Inflammatory macrophage treated with lipopolysaccharide for 4 hours (primary cell): ENCODE measurements around the gene LGALS4.
"Not testable (repeated sequence)": the region's sequence is repeated elsewhere in the genome, so short reads cannot be mapped to it uniquely, and the experiment has no call there.

Experiments
- DNase-seq: peaks from one replicate; pipeline ENCODE4 v3.0.0-alpha.2; 2020

The LGALS4 gene

DNA sequence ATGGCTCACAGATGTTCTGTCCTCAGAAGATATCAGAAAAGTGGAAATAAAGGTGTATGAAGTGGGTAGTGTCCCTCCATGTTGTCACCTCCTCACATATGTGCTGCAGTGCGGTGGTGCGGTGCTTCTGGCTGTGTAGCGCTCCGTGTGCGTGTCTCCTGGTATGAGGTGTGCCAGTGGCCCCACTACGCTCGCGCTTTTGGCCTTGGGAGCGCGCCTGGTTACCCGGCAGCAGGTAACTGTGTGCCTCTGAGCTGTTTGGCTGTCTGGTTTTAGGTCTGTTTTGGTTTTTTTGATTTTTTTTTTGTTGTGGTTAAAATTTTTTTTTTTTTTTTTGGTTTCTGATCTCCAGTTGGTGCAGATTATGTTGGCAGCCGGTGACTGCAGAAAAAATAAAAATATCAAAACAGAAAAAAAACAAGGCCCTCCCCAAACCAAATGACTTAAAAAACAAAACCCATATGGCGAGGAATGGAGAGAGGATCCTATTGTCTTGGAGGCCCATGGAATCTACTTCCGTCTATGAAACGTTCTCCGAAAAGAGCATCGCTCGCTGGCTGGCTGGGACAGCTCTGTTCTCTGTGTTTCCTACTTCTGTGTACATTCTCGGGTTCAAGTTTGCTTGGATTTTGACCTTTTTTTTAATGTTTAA, 29.2 kb upstream of the LGALS4 start:
- DNase-seq: no peak

DNA sequence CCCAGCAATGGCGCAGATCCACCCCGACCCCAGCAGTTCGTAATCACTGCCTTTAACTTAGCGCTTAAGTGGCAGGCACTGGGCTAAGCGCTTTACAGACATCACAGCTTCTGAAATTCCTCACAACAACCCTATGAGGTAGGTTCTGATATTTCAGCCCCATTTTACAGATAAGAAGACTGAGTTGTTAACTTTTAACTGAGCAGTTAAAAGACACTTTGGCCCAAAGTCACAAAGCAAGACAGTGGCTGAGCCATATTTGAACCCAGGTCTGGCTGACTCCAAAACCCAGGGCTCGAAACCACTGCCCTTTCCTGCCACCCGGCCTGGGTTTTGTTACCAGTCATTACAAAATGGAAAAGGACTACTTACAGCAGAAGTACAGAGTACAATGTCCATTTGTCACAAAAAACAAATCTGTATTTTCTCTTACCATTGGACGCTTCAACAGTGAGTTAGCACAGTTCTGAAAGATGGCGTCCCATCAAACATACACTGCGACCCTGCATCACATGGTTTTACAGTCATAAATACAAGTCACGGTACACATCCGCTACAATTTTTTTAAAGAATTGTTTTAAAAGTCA, 28.5 kb upstream of the LGALS4 start:
- DNase-seq: no peak

DNA sequence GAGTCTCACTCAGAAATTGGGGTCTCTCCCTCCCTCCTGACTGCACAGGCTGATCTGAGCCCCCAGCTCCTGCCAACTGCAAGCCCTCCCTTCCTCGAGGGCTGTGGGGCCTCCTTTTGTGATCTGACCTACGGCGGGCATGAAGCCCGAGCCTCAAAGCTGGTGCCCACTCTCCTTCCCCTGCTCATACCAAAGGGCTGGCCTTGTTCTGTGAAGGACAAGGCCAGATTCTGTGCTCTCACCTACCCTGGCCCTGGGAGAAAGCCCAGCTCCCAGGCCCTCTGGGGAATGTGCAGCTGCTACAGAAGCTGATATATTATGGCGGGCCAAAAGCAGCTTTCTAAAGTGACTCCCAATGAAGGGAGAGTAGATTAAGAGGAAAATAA, 27.8 kb upstream of the LGALS4 start:
- DNase-seq: no peak

DNA sequence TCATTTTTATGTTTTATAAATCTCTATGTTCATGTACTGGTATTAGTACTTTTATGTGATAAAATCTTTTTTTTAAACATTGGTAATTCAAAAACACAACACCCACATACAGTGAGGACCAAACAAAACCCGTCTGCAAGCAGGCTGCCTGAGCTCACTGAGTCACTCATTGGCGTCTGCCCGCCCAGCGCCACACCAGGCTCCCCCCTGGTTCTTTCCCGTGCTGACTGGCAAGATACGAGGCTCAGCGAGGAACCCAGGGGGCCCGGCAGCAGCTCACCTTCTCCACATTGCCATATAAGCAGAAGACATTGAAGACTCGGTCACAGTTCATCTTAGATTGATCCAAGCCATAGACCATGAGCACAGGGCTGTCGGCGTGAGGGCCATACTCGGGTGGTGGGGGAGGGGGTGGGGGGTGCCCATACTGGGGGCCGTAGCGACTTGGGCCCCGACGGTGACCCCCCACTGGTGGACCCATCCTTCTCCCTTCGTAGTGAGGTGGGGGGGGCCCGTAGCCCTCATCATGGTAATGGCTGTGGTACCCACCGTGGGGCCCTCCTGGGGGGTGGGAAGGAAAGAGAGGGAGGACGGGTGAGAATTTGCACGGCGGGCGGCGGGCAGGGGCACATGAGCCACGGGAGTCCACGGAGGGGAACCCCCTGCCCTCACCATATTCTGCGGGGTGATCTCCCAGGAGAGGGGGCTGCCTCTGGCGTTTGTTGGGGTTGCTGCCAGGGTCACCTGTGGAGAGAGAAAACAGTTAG, 27.3 kb upstream of the LGALS4 start:
- no peak for DNase-seq

DNA sequence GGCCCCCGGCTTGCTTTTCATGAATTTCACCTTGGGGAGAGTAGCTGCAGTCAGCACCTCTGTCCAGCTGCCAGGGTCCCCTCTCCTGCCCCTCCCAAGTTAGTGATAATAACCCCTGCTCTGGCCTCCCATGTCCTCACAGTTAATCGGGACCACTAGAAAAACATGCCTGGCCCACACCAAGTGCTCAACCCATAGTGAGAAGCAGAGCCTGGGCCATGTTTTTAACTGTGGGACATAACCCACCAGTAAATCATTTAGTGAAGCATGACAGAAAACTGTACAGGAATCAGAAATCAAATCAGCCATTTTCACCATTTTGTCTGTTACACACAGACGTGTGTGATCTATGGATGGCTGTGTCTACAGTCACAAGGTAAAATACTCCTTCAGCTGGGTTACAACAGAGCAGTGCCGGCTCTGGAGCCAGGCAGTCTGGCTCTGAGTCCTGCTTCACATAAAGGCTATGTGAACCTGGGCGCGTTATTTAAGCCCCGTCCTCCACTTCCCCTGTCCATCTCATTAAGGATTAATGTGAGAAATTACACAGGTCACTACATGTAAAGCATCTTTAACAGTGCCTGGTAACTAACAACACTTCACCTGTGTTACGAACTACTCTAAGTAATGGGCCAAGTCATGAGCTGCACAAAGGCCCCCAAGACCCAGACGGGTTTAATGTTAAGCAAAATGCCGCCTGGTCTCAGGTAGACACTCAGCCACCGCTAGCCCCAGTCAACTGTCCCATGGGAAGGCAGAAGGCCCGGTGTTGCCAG, 26.4 kb upstream of the LGALS4 start:
- DNase-seq: no peak

DNA sequence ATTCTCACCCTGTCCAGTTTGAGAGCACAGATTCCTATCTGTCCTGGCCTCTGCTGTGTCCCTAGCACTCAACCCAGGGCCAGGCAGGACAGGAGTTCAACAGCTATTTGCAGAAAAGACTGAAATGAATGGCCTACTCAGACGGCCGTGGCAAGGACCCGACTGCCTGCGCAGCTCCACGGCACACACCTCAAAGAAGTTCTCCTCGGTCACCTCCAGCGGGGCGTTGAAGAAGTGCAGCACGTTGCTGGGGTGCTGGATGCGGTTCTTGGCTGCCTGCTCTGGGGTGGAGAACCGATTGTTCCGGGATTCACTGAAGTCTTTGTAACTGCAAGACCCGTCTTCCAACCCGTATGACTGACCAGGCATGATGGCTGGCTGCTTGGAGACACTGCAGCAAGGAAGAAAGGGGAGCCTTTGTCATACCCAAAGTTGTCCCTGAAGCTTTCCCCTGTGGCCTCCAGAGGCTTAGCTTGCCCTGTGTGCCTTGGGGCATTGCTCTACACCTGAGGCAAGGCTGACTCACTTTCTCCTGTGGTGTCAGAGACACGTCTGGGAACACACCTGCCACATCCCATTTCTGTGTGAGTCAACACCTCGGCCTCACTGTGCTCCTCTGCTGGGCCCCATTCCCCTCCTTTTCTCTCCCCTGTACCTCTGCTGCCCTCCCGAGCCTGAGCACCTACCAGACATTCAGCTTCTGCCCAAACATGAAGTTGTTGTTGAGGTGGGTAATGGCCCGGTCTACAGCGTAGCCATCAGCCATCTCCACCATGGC, 25.7 kb upstream of the LGALS4 start:
- no peak for DNase-seq

DNA sequence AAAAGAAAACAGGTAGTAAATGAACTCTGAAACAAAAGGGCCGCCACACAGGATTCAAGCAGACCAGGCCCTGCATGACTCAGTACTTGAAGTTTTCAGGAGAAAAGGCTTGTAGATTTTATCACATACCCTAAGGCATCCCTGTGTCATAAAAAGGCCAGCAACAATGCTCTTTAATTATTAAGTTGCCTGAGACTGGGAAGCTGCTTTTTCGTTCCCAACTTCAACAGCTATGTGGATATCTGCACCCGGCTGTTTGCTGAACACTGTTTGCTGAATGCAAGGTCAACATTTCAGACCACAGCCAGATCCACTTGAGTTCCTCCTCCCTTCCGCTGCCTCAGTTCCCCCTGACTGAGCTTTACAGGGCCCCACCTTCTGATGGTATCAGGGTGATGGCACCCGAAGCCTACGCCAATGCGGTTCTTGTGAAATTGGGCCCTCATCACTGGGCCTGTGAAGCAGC, 24.9 kb upstream of the LGALS4 start:
- DNase-seq: no peak

DNA sequence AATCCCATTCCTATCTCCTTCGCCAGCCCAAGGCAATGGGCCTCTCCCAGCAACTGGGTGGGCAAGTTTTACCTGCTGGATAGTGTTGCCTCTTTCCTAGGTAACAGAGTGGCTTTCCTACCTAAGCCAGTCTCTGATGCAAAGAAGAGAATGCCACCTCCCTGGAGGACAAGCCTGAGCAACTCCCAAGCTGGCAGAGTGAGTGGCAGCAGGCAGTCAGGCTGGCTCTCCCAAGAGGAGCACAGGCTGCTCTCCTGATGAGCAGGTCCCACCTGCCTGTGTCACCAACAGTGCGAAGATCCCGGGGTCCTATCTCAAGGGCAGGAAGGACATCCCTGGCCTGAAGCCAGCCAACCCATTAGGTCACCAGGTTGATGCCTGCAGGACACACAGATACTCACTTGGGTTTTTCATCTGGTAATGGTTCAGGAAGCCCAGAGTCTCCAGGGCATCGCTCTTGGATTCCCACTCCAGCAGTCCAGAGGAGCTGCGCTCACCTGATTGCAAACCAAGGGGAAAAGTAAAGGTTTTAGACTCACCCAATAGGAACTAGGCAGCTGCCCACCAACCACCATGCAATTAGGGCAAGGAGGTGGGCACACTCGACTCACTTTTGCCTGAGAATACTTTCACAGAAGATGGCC, 24.4 kb upstream of the LGALS4 start:
- no peak for DNase-seq

DNA sequence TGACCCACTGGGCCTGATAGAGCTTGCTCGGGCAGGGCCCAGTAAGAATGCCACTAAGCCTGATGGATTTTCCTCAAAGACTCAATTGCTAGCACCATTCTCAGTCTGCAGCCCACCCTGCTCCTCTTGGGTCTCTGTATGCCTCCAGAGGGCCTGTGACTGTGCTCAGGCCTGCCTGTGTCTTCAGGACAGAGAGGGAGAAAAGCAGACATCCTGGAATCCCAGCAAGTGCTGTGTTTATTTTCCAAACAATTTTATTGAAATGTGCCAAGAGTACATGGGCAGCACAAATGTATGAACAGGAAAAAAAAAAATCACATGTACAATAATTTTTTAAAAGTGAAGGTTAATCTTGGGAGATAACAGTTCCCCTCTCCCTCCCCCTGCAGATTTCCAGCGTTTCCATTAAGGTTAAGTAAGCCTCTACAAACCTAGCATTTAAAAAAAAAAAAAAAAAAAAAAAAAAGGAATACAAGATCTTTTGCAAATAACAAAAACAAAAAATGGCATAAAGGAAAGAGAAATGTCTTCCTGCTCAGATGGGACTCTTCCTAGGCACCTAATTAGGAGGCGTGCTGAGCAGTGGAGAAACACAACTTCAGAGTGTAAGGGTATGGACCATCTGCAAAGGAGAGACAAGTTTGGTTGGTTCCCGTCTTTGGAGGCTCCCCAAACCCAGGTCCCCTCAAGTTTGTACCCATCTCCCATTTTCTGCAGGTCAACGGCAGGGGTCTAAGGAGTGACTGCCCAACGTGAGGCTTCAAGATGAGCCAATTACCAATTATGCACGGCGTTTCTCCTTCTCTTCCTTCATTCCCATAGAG, 23.6 kb upstream of the LGALS4 start:
- no peak for DNase-seq

DNA sequence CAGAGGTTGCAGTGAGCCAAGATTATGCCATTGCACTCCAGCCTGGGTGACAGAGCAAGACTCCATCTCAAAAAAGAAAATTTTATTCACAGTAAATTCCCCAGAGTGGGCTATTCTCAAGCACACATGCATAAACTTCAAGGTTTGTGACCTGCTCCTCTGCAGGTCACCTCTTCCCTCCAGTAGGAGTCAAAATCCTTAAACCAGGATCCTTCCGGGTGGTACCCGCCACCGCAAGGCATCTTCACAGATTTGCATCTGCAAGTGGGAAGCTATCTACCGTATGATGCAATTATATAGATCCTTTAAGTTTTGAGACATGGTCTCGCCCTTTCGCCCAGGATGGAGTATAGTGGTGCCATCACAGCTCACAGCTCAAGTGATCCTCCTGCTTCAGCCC, 21.8 kb upstream of the LGALS4 start:
- no peak for DNase-seq

DNA sequence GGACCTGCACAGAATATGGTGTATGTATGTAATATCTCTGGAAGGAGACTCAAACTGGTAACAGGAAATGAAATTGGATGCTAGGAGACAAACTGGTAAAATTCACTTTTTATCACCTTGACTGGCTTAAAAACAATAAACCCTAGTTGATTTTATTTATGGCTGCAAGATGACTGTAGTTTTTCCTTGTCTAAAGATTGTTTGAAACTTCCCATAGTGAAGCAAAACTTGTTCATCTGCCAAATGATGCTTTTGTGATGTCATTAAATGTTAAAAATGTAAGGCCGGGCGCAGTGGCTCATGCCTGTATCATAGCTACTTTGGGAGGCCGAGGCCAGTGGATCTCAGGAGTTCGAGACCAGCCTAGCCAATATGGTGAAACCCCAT, 21.4 kb upstream of the LGALS4 start:
- no peak for DNase-seq

DNA sequence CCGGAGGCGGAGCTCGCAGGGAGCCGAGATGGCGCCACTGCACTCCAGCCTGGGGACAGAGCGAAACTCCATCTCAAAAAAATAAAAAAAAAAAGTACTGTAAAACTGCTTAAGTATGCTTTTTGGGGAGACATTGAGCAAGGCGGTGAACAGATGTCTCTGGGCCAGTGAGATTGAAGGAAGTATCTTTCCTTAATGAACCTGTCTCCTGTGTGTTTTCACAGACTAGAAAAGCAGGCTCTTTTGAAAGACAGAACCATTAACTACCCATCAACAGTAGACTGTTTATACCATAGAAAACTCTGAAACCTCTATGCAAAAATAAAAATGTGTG, 20.3 kb upstream of the LGALS4 start:
- peak; percentile 9 for DNase-seq

DNA sequence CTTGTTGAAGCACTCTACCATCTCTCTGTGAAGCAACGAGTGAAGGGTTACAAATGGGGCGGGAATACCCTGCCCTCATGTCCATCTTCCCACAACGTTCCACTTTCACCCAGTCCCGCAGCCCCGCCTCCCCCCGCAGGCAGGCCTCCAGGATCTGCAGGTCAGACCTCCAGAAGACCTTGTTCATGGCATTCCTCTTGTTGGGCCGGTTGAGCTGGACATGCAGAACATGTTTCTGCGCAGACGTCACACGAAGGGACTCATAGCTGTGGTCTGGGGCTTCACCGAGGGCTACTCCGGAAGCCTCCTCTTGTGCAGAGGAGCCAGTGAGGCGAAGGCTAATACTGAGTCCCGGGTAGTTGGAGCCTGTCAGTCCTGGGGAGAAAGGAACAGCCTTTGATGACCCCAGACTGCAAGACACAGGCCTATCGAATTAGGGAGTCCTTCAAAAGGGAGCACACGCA, 18.4 kb upstream of the LGALS4 start:
- DNase-seq: peak; percentile 55

DNA sequence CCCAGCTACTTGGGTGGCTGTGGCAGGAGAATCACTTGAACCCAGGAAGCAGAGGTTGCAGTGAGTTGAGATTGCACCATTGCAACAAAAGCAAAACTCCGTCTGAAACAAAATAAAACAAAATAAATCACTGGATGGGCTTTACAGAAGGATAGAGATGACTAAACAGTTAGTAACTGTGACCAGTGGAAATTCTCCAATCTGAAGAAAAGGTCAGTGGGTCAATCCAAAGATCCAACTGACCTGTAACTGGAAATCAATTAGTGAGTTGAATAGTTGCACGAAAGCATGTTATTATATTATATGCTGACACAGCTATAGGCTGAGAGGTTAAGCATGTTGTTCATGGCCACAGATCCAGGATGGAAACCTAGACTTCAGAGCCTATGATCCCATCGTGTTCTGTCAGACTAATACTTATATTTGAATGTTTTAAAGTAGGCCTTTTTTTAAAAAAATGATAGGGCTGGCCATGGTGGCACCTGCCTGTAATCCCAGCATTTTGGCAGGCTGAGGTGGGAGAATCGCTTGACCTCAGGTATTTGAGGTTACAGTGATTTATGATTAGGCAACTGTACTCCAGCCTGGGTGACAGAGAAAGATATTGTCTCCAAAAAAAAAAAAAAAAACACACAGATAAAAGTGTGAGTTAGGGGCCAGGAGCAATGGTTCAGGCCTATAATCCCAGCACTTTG, 17.4 kb upstream of the LGALS4 start:
- peak; percentile 11 for DNase-seq

DNA sequence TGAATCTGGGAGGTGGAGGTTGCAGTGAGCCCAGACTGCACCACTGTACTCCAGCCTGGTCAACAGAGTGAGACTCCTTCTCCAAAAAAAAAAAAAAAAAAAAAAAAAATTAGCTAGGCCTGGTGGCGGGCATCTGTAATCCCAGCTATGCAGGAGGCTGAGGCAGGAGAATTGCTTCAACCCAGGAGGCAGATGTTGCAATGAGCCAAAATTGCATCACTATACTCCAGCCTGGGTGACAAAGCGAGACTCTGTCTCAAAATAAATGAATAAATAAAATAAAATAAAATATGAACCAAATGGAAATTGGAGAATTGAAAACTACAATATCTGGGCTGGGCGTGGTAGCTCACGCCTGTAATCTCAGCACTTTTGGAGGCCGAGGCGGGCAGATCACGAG, 16.5 kb upstream of the LGALS4 start:
- DNase-seq: peak; percentile 73

DNA sequence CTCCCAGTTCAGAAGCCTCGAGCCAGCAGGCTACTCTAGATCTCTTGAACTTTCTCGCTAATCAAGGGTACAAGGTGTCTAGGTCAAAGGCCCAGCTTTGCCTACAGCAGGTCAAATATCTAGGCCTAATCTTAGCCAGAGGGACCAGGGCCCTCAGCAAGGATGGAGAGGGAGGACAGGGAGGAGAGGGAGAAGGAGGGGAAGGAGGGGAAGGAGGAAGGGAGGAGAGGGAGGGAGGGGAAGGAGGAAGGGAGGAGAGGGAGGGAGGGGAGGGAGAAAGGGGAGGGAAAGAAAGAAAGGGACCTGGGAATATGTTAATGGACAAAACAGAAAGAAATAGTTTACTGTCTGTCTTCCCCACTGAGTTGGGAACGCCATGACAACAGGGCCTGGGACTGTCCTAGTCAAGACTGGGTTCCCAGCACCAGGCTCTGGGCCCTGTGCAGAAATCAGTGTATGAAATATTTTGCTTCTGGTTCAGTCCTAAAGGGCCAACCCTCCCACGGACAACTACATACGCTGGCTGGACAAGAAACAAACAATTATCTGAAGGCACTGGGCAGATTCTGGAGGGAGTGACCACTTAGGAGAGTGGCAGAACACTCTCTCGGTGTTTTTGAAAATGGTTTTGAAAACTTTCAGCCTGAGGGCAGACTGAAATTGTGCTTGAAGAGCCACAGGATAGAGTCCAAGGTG, 14.3 kb upstream of the LGALS4 start:
- DNase-seq: no peak

DNA sequence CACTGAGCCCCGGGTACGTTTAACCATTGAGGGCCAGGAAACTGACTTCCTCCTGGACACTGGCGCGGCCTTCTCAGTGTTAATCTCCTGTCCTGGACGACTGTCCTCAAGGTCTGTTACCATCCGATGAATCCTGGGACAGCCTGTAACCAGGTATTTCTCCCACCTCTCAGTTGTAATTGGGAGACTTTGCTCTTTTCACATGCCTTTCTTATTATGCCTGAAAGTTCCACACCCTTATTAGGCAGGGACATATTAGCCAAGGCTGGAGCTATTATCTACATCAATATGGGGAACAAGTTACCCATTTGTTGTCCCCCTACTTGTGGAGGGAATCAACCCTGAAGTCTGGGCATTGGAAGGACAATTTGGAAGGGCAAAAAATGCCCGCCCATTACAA, 13.2 kb upstream of the LGALS4 start:
- DNase-seq: not testable (repeated sequence)

DNA sequence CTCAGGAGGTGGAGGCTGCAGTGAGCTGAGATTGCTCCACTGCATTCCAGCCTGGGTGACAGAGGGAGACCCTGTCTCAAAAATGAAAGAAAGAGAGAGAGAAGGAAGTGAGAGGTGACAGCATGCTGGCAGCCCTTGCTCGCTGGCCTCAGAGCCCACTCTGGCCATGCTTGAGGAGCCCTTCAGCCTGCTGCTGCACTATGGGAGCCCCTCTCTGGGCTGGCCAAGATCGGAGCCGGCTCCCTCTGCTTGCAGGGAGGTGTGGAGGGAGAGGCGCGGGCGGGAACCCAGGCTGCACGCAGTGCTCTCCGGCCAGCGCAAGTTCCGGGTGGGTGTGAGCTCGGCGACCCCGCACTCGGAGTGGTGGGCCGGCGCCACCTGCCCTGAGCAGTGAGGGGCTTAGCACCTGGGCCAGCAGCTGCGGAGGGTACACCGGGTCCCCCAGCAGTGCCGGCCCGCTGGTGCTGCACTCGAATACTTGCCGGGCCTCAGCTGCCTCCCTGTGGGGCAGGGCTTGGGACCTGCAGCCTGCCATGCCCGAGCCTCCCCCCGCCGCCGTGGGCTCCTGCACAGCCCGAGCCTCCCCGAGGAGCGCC, 8.6 kb upstream of the LGALS4 start:
- DNase-seq: not testable (repeated sequence)

DNA sequence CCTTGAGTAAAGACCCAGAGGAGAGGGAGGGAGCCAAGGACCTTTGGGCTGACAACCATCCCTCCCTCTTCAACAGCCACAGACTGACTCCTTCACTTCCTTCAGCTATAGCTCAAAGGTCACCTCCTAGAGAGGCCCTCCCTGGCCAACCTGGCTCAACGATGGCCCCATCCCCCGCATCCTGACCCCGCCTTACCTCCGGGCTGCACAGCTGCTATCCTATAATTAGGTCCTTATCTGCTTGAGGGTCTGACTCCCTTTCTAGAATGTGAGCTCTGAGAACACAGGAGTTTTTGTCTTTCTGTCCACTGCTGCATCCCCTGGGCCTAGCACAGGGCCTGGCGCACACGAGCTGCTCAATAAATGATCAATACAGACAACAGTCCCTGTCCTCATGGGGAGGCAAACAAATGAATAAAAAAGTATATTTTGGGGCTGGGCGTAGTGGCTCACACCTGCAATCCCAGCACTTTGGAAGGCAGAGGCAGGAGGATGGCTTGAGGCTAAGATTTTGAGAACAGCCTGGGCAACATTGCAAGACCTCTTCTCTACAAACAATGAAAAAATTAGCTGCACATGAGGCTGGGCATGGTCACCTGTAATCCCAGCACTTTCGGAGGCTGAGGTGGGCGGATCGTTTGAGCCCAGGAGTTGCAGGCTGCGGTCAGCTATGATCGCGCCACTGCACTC, 6.6 kb upstream of the LGALS4 start:
- DNase-seq: no peak
